HepG2 (cell line): ENCODE measurements around the gene PDHA1. TPM values are rescaled to one million over a fixed set of nuclear protein-coding genes. Genes with fewer than 3 reads are reported as not detected.
A peak's percentile ranks its signal among the peaks of the same experiment; 100 is the strongest.

ENCODE experiments used
- GABPA ChIP-seq, 2 experiments: IDR thresholded peaks; 2 replicates each; pipeline ENCODE4 v1.6.1; 2011 to 2016; ENCODE audit warnings: low read depth in 2 of 2, low read length in 1 of 2, missing biosample characterization in 1 of 2, missing genetic modification characterization in 1 of 2
- GFI1 ChIP-seq: sonication (generic); formaldehyde crosslinking; IDR thresholded peaks from 2 replicates; pipeline ENCODE4 v1.5.0; 2020; ENCODE audit warnings: missing genetic modification reagents, mild to moderate bottlenecking, borderline replicate concordance
- GLMP ChIP-seq: sonication (generic); formaldehyde crosslinking; IDR thresholded peaks from 2 replicates; pipeline ENCODE4 v1.9.0; 2021; ENCODE audit warnings: missing genetic modification reagents, mild to moderate bottlenecking, borderline replicate concordance
- HNRNPK ChIP-seq: fragments of 200-400 bp; formaldehyde crosslinking; IDR thresholded peaks from 2 replicates; pipeline ENCODE4 v1.6.1; 2018; ENCODE audit warnings: low read length, low read depth, moderate library complexity, mild to moderate bottlenecking; ENCODE audit not compliant: poor library complexity, severe bottlenecking
- HNRNPL ChIP-seq: fragments of 200-400 bp; formaldehyde crosslinking; IDR thresholded peaks from 2 replicates; pipeline ENCODE4 v1.6.1; 2017; ENCODE audit warnings: mild to moderate bottlenecking, low read depth, low read length
- MTF2 ChIP-seq: sonication (generic); formaldehyde crosslinking; IDR thresholded peaks from 2 replicates; pipeline ENCODE4 v1.5.0; 2020; ENCODE audit warnings: missing genetic modification reagents, borderline replicate concordance
- PAX8 ChIP-seq: sonication (generic); formaldehyde crosslinking; IDR thresholded peaks from 2 replicates; pipeline ENCODE4 v1.8.0; 2022; ENCODE audit warnings: mild to moderate bottlenecking, missing genetic modification reagents, borderline replicate concordance
- SMAD1 ChIP-seq: sonication (generic); formaldehyde crosslinking; IDR thresholded peaks from 2 replicates; pipeline ENCODE4 v1.4.0; 2020; ENCODE audit warnings: missing genetic modification reagents, low read depth, mild to moderate bottlenecking, borderline replicate concordance
- SMC3 ChIP-seq: IDR thresholded peaks from 2 replicates; pipeline ENCODE4 v1.6.1; 2011; ENCODE audit warnings: low read length, improper control_type of control experiment
- ZNF263 ChIP-seq: sonication (generic); formaldehyde crosslinking; IDR thresholded peaks from 2 replicates; pipeline ENCODE4 v1.4.0; 2020; ENCODE audit warnings: missing genetic modification reagents
- ZNF280B ChIP-seq: sonication (generic); formaldehyde crosslinking; IDR thresholded peaks from 2 replicates; pipeline ENCODE4 v1.5.0; 2020; ENCODE audit warnings: missing genetic modification reagents, mild to moderate bottlenecking, borderline replicate concordance
- ZNF703 ChIP-seq: sonication (generic); formaldehyde crosslinking; IDR thresholded peaks from 2 replicates; pipeline ENCODE4 v1.5.1; 2020; ENCODE audit warnings: missing genetic modification reagents, mild to moderate bottlenecking, moderate library complexity, borderline replicate concordance
- ZNF713 ChIP-seq: sonication (generic); formaldehyde crosslinking; IDR thresholded peaks from 2 replicates; pipeline ENCODE4 v1.4.0; 2020; ENCODE audit warnings: mild to moderate bottlenecking, missing genetic modification reagents
- polyA plus RNA-seq, 8 experiments: library from polyadenylated mRNA; depleted of rRNA in 3 of 8; stranded (reverse) in 7 of 8; unstranded in 1 of 8; fragments of >200 nt; fragmentation: Illumina TruSeq in 4 of 8; extraction: Trizol in 4 of 8; gene quantifications; 2 replicates each; pipeline versions ENCODE4 v1.2.1 to v1.2.3, GENCODE V29; 2011 to 2016; ENCODE audit warnings: low read depth in 4 of 8, missing spikeins in 1 of 8, mixed read lengths in 1 of 8; ENCODE audit not compliant: insufficient read depth in 1 of 8
- total RNA-seq, 5 experiments: library from RNA; depleted of rRNA; stranded (reverse); fragments of >200 nt; fragmentation: Illumina TruSeq; extraction: Trizol; gene quantifications; 2 replicates each; pipeline ENCODE4 v1.2.3, GENCODE V29; 2016; ENCODE audit warnings: low read depth in 1 of 5

PDHA1 gene
- total and polyA plus RNA-seq, 2 of the 13 experiments (the other 11 are each of a cell fraction or from before 2014, with no cell fraction given), result 177 to 249 TPM

- TF ChIP-seq GABPA (IDR thresholded peaks at IDR 0.05; ENCODE audit: low read depth, low read length) (no peak), GABPA (CRISPR knock-in tag; IDR thresholded peaks at IDR 0.05; ENCODE audit: low read depth) (no peak), SMAD1 (no peak), MTF2 (no peak), SMC3 (peak; percentile 42), ZNF280B (CRISPR knock-in tag) (no peak), PAX8 (CRISPR knock-in tag) (no peak), HNRNPL (no peak), GFI1 (CRISPR knock-in tag) (no peak), ZNF713 (CRISPR knock-in tag) (no peak), ZNF703 (CRISPR knock-in tag) (no peak), HNRNPK (no peak), ZNF263 (CRISPR knock-in tag) (no peak), GLMP (CRISPR knock-in tag) (no peak)
Measured at GRCh38 chrX:19334945-19335626, 8.6 kb upstream of the PDHA1 start (continued).
